Measurements from ENCODE around the gene RAB36.

- no peak for TF ChIP-seq POLR2A (IDR thresholded peaks at IDR 0.05)
- TF ChIP-seq, protein P1, sequence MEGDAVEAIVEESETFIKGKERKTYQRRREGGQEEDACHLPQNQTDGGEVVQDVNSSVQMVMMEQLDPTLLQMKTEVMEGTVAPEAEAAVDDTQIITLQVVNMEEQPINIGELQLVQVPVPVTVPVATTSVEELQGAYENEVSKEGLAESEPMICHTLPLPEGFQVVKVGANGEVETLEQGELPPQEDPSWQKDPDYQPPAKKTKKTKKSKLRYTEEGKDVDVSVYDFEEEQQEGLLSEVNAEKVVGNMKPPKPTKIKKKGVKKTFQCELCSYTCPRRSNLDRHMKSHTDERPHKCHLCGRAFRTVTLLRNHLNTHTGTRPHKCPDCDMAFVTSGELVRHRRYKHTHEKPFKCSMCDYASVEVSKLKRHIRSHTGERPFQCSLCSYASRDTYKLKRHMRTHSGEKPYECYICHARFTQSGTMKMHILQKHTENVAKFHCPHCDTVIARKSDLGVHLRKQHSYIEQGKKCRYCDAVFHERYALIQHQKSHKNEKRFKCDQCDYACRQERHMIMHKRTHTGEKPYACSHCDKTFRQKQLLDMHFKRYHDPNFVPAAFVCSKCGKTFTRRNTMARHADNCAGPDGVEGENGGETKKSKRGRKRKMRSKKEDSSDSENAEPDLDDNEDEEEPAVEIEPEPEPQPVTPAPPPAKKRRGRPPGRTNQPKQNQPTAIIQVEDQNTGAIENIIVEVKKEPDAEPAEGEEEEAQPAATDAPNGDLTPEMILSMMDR (IDR thresholded peaks at IDR 0.05), result no peak
Measured at GRCh38 chr22:23113067-23113846, 32.0 kb upstream of the RAB36 start.
